ENCODE results near the gene AMPD2. TPM values are rescaled to one million over a fixed set of nuclear protein-coding genes. Genes with fewer than 3 reads are reported as not detected.

AMPD2 gene
- total RNA-seq, 1 experiment from 2014 or later = 72.3 TPM

DNA sequence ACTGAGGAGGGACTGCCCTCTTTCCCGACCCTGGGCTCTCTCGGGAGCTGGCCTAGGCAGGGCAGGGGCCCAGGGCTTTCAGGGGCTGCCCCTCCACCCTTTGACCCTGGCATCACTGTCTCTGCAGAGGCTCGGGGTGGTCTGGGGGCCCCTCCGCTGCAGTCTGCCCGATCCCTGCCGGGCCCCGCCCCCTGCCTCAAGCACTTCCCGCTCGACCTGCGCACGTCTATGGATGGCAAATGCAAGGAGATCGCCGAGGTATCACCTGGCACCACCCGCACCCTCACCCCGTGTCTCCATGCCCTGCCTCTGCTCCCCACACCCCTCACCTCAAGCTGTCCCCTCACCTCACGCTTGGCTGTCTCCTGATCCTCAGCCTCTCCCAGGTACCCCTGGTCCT lies 5.5 kb downstream of the AMPD2 start:
- H3K4me2 ChIP-seq (ENCODE audit: low read depth, low read length, poor library complexity, severe bottlenecking) = peak overlapping the region; percentile 97
- peaks cover 12% of the 10 kb centered on the region for H3K36me3 ChIP-seq (ENCODE audit: insufficient read depth, low read length)
- H3K4me1 ChIP-seq (ENCODE audit: low read length) = peaks cover 43% of the 10 kb centered on the region
- H4K20me1 ChIP-seq (ENCODE audit: insufficient read depth, low read depth, low read length) = peaks cover 30% of the 10 kb centered on the region; the same call in 1 of the 2 replicates
- H2AFZ ChIP-seq (ENCODE audit: low read length) = no peak overlapping the region
- peak overlapping the region; percentile 93 for H3K27ac ChIP-seq (ENCODE audit: low read length)
- no peaks in the 10 kb centered on the region for H3K9me2 ChIP-seq (replicated peaks; ENCODE audit: insufficient read depth, low read length)
- H3K4me3 ChIP-seq (ENCODE audit: low read length) = peak overlapping the region; percentile 92; the same call in 1 of the 2 replicates
- H3K79me2 ChIP-seq (ENCODE audit: low read length) = peaks cover 57% of the 10 kb centered on the region
- DNase-seq = no peak
- no peaks in the 10 kb centered on the region for H3K9me3 ChIP-seq (ENCODE audit: low read length)
- no peaks in the 10 kb centered on the region for H3K27me3 ChIP-seq (ENCODE audit: low read length)
- H3K9ac ChIP-seq (ENCODE audit: low read length) = peak overlapping the region; percentile 92; the same call in 1 of the 2 replicates

DNA sequence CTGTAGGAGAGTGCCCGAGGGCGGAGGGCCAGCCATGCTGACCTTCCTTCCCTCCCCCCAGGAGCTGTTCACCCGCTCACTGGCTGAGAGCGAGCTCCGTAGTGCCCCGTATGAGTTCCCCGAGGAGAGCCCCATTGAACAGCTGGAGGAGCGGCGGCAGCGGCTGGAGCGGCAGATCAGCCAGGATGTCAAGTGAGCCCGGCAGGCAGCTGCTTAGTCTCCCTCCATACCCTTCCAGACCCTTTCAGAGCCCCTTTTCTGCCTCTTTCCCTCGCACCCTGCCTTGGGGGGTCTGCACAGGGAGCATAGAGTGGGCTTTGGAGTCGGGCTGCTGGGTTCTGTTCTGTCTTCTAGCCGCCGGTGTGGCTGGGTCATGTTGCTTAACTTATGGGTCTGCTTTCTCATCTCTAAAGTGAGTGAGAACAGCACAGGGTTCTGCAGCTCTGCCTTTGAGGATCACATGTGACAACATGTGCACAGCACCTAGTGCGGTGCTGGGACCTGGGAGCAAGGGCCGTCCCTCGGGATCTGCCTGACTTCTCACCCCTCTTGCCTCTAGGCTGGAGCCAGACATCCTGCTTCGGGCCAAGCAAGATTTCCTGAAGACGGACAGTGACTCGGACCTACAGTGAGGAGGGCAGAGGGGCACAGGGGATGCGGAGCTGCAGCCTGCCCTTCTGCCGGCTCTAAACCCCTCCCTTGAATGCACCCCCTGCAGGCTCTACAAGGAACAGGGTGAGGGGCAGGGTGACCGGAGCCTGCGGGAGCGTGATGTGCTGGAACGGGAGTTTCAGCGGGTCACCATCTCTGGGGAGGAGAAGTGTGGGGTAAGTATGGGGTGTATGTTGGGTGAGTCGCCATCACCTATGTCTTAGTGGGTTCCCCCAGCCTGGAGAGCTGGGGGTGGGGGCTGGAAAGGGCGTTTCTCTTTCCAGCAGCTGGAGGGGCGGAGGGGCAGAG lies 6.2 kb downstream of the AMPD2 start:
- H2AFZ ChIP-seq (ENCODE audit: low read length) = no peak overlapping the region
- H3K4me3 ChIP-seq (ENCODE audit: low read length) = no peak overlapping the region
- H3K79me2 ChIP-seq (ENCODE audit: low read length) = peaks cover 50% of the 10 kb centered on the region
- no peaks in the 10 kb centered on the region for H3K9me2 ChIP-seq (replicated peaks; ENCODE audit: insufficient read depth, low read length)
- peaks cover 43% of the 10 kb centered on the region for H3K4me1 ChIP-seq (ENCODE audit: low read length)
- 0 out of 2 replicates have a peak overlapping the region, but pooled peaks have one; percentile 92 for H3K9ac ChIP-seq (ENCODE audit: low read length)
- H3K27ac ChIP-seq (ENCODE audit: low read length) = peak overlapping the region; percentile 93; the same call in 1 of the 2 replicates
- H3K4me2 ChIP-seq (ENCODE audit: low read depth, low read length, poor library complexity, severe bottlenecking) = no peak overlapping the region
- H3K36me3 ChIP-seq (ENCODE audit: insufficient read depth, low read length) = peaks cover 16% of the 10 kb centered on the region
- H3K9me3 ChIP-seq (ENCODE audit: low read length) = no peaks in the 10 kb centered on the region
- no peaks in the 10 kb centered on the region for H3K27me3 ChIP-seq (ENCODE audit: low read length)
- no peak for DNase-seq
- peaks cover 34% of the 10 kb centered on the region; the same call in 1 of the 2 replicates for H4K20me1 ChIP-seq (ENCODE audit: insufficient read depth, low read depth, low read length)

DNA sequence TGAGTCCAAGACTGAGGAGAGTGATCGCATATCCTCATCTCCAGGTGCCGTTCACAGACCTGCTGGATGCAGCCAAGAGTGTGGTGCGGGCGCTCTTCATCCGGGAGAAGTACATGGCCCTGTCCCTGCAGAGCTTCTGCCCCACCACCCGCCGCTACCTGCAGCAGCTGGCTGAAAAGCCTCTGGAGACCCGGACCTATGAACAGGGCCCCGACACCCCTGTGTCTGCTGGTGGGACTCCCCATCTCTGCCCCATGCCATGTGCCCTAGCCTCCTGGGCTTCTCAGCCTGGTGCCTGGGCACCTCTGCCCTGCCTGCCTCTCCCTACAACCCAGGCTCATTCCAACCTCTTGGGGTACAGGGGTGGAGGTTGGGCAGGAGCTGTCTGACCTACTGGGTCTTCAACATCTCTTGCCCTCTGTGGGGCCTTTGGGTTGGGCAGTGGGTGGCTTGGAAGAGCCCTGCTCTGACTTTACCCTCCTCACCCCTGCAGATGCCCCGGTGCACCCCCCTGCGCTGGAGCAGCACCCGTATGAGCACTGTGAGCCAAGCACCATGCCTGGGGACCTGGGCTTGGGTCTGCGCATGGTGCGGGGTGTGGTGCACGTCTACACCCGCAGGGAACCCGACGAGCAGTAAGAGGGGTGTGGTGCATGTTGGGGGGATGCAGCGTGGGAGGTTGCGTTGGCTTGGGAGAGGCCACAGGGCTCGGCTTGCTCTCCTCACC lies 7.2 kb downstream of the AMPD2 start:
- no peak for DNase-seq
- Histone ChIP-seq H3K4me3 (ENCODE audit: low read length) (no peak overlapping the region), H3K9ac (ENCODE audit: low read length) (no peak overlapping the region), H3K79me2 (ENCODE audit: low read length) (peaks cover 41% of the 10 kb centered on the region), H4K20me1 (ENCODE audit: insufficient read depth, low read depth, low read length) (peaks cover 32% of the 10 kb centered on the region; the same call in 1 of the 2 replicates), H3K4me2 (ENCODE audit: low read depth, low read length, poor library complexity, severe bottlenecking) (no peak overlapping the region), H3K4me1 (ENCODE audit: low read length) (peaks cover 37% of the 10 kb centered on the region), H3K36me3 (ENCODE audit: insufficient read depth, low read length) (peaks cover 22% of the 10 kb centered on the region), H3K9me3 (ENCODE audit: low read length) (no peaks in the 10 kb centered on the region), H3K27me3 (ENCODE audit: low read length) (no peaks in the 10 kb centered on the region), H3K27ac (ENCODE audit: low read length) (no peak overlapping the region), H3K9me2 (replicated peaks; ENCODE audit: insufficient read depth, low read length) (no peaks in the 10 kb centered on the region), H2AFZ (ENCODE audit: low read length) (no peak overlapping the region)

DNA sequence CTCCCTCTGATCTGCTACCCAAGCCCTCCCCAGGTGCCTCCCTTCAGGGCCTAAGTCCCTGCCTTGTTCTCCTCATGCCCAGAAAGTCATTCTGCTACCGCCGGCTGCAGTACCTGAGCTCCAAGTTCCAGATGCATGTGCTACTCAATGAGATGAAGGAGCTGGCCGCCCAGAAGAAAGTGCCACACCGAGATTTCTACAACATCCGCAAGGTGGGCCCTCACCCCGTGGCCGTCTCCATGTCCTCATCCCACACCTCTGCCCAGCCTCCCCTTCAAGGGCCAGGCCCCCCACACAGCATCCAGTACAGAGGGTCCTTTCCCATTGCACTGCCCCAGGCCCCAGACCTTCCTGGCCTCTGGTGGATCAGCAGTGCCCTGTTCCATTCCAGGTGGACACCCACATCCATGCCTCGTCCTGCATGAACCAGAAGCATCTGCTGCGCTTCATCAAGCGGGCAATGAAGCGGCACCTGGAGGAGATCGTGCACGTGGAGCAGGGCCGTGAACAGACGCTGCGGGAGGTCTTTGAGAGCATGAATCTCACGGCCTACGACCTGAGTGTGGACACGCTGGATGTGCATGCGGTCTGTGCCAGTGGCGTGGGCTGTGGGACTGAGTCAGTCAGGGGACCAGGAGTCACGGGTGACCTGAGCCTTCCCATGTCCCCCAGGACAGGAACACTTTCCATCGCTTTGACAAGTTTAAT lies 8.2 kb downstream of the AMPD2 start:
- Histone ChIP-seq H3K36me3 (ENCODE audit: insufficient read depth, low read length) (peaks cover 22% of the 10 kb centered on the region), H3K27me3 (ENCODE audit: low read length) (no peaks in the 10 kb centered on the region), H3K79me2 (ENCODE audit: low read length) (peaks cover 31% of the 10 kb centered on the region), H3K27ac (ENCODE audit: low read length) (no peak overlapping the region), H2AFZ (ENCODE audit: low read length) (no peak overlapping the region), H3K9me3 (ENCODE audit: low read length) (no peaks in the 10 kb centered on the region), H4K20me1 (ENCODE audit: insufficient read depth, low read depth, low read length) (peaks cover 28% of the 10 kb centered on the region; the same call in 1 of the 2 replicates), H3K9me2 (replicated peaks; ENCODE audit: insufficient read depth, low read length) (no peaks in the 10 kb centered on the region), H3K9ac (ENCODE audit: low read length) (no peak overlapping the region), H3K4me1 (ENCODE audit: low read length) (peaks cover 27% of the 10 kb centered on the region), H3K4me2 (ENCODE audit: low read depth, low read length, poor library complexity, severe bottlenecking) (no peak overlapping the region), H3K4me3 (ENCODE audit: low read length) (no peak overlapping the region)
- no peak for DNase-seq

DNA sequence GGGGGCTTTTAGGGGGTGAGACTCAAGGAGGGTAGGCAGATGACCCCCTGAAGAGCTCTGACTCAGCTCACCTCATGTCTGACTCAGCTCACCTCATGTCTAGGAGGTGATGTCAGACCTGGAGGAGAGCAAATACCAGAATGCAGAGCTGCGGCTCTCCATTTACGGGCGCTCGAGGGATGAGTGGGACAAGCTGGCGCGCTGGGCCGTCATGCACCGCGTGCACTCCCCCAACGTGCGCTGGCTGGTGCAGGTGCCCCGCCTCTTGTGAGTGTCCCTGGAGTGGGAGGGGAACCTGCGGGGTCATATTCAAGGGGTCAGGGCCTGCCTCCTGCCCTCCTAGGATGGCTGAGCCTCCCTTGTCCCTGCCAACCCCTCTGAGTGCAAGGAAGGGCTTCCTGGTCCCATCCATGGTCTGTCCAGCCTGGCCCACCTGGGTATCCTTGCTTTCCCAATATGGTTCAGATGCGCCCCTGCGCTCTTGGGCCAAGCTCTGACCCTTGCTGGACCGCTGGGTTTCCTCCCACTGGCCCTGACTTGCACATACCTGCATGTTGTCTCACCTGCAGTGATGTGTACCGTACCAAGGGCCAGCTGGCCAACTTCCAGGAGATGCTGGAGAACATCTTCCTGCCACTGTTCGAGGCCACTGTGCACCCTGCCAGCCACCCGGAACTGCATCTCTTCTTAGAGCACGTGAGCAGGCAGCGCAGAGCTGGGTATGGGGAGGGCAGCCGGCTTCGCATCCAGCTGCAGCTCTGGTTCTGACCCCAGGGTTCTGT lies 9.1 kb downstream of the AMPD2 start:
- Histone ChIP-seq H3K27ac (ENCODE audit: low read length) (no peak overlapping the region), H3K4me1 (ENCODE audit: low read length) (peaks cover 18% of the 10 kb centered on the region), H3K79me2 (ENCODE audit: low read length) (peaks cover 22% of the 10 kb centered on the region), H3K9me3 (ENCODE audit: low read length) (no peaks in the 10 kb centered on the region), H3K27me3 (ENCODE audit: low read length) (no peaks in the 10 kb centered on the region), H3K36me3 (ENCODE audit: insufficient read depth, low read length) (peaks cover 22% of the 10 kb centered on the region), H3K9me2 (replicated peaks; ENCODE audit: insufficient read depth, low read length) (no peaks in the 10 kb centered on the region), H3K4me2 (ENCODE audit: low read depth, low read length, poor library complexity, severe bottlenecking) (no peak overlapping the region), H4K20me1 (ENCODE audit: insufficient read depth, low read depth, low read length) (peaks cover 30% of the 10 kb centered on the region; the same call in 1 of the 2 replicates), H3K4me3 (ENCODE audit: low read length) (no peak overlapping the region), H3K9ac (ENCODE audit: low read length) (no peak overlapping the region), H2AFZ (ENCODE audit: low read length) (no peak overlapping the region)
- no peak for DNase-seq

DNA sequence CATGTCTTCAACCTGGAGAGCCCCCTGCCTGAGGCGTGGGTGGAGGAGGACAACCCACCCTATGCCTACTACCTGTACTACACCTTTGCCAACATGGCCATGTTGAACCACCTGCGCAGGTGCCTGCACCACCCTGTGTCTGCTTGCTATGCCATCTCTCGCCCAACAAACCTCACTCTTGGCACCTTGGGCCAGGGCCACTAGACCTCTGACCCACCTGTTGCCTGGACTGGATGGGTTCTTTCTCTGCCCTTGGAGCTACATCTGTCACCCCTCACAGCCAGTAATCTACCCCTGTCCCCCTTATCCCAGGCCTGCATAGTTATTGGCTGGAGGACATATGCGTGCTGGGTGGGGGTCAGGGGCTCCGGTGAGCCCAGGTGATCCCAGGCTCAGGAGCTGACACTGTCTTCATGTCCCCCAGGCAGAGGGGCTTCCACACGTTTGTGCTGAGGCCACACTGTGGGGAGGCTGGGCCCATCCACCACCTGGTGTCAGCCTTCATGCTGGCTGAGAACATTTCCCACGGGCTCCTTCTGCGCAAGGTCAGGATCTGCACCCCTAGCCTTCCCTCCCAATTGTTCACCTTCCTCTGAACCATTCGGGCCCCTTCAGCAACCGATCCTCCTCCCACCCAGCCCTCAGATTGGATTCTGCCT lies 9.9 kb downstream of the AMPD2 start:
- no peak overlapping the region for H3K4me3 ChIP-seq (ENCODE audit: low read length)
- H3K9me3 ChIP-seq (ENCODE audit: low read length) = no peaks in the 10 kb centered on the region
- H3K79me2 ChIP-seq (ENCODE audit: low read length) = peaks cover 15% of the 10 kb centered on the region
- H3K36me3 ChIP-seq (ENCODE audit: insufficient read depth, low read length) = peaks cover 22% of the 10 kb centered on the region
- no peaks in the 10 kb centered on the region for H3K27me3 ChIP-seq (ENCODE audit: low read length)
- no peak overlapping the region for H3K9ac ChIP-seq (ENCODE audit: low read length)
- H3K9me2 ChIP-seq (replicated peaks; ENCODE audit: insufficient read depth, low read length) = no peaks in the 10 kb centered on the region
- no peak overlapping the region for H3K4me2 ChIP-seq (ENCODE audit: low read depth, low read length, poor library complexity, severe bottlenecking)
- DNase-seq = no peak
- peaks cover 30% of the 10 kb centered on the region; the same call in 1 of the 2 replicates for H4K20me1 ChIP-seq (ENCODE audit: insufficient read depth, low read depth, low read length)
- peaks cover 11% of the 10 kb centered on the region for H3K4me1 ChIP-seq (ENCODE audit: low read length)
- H2AFZ ChIP-seq (ENCODE audit: low read length) = no peak overlapping the region
- no peak overlapping the region for H3K27ac ChIP-seq (ENCODE audit: low read length)
